Measurements from ENCODE around the gene PHF14.

PHF14 gene

DNA sequence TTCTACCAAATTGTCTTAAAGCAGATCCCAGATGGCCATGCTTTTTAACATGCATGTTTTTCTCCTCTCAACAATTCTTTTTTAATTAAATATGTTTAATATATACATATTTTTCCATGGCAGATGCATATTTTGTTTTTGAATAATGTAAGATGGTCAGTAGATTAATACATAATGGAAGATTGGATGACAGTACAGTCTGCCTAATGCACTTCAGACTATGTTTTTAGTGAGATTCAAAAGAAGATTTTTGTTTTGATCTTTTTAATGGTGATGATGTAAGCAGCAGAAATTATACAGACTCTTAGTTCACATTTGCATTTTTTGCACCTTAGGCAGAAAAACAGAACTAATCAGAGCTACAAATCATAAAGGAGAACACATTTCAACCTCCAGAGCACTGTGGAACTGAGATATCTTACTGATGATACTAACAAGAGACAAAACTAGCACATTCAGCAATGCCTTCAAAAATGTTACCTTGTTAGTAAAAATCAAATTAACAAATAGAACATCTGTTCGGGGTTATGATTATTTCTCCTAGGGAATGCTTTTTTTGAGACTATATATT, 203.4 kb downstream of the PHF14 start:
- no peak for DNase-seq

- DNase-seq = no peak
Observed at GRCh38 chr7:11177793-11178192, 204.1 kb downstream of the PHF14 start.

- DNase-seq = no peak
Observed at GRCh38 chr7:11181590-11181989, 207.9 kb downstream of the PHF14 start.

GRCh38 chr7:11182736-11183135, 209.1 kb downstream of the PHF14 start:
- DNase-seq = no peak

DNA sequence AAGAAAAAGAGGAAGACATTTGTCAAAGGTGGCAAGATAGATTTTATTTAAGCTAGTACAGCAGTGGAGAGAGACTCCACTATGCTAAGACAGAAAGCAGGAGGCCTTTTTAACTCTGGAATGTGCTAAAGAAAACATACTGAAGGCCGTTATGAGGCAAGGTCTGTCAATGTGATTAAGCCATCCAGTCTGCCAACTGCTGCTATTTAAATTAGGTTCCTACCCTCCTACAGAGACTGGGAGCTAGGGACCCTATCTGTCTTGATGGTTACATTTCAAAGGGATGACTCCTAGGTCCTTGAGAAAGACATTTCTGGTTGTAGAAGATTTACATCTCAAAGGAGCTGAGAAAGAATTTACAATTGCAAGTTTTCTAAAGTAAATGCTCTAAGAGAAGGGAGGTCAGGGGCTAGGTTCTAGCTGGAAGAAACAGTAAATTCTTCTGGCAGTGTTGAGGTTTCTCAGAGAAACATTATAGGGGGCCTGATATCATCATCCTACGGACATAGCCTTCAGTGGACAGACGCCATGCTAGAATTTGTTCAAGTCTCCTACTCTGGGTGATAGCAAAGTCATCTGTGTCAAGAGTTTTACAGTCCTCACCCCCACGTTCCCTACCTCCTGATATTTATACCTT, 211.6 kb downstream of the PHF14 start:
- DNase-seq = no peak

DNA sequence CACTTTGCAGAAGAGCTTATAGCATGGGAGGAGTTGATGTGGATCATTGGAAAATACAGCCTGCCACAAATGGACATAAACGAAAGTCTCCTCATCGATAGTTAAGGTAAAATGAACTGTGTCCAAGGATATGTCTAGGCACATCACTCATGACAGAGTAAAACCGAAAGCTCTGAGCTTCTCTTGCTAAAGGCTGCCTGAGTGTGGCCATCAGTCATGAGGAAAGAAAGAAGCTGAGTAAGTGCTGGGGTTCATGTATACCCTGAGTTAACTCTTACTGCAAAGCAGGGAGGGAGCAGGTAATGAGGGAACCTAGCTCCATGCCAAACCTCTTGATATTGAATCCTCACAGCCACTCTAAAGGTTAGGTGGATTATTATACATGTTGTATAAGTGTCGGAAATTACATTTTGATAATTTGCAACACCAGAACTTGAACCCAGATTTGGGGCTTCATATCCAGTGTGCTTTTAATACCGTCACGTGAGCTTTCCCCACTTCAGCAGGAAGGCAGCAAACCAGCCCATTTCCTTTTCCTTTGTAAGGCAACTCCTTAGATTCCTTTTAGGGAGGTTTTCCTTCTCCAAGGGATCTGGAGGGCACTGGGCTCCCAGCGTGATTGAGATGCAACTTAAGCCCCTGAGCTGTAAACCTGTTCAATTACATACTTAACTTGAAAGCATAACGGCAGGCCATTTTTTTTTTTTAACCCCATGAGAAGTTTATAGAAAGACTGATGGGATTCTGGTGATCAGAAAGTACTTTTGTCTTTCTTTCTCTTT, 215.0 kb downstream of the PHF14 start:
- no peak for DNase-seq

GRCh38 chr7:11191081-11191480, 217.4 kb downstream of the PHF14 start:
- no peak for DNase-seq

- DNase-seq = no peak
Observed at GRCh38 chr7:11191574-11192220, 218.0 kb downstream of the PHF14 start.

- no peak for DNase-seq
Observed at GRCh38 chr7:11192506-11192905, 218.8 kb downstream of the PHF14 start.

DNA sequence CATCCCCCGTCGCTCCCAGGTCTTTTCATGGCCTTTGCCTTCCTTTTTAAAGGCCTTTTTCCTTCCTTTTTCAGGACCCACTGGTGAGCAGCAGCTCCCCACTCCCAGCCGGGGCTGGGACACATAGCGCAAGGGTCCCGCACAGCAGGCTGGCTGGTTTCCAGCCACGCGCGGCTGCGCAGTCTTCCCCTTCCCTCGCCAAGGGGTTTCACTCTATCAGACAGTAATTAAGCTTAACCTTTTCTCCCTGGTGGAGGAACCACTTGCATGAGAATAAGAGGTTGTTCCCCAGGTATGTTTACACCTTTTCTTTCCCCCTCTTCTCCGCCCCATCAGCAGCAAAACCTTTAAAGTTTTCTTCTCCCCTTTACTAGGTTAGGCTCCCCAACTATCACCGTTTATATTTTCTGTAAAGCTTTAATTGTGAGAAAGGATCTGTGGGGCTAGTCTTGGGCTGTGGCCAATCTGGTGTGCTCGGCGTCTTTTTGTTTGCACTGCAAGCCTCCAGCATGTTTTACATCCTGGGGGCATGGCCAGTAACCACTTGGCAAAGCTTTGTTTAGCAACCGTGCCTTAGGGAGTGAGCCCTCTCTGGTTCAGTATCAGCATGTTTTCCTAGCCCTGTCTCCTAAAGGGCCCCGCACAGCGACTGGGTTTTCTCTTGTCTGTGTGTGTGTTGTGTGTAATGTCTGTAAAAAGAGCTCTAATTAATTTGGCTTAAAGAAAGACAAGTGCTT, 219.6 kb downstream of the PHF14 start:
- DNase-seq = peak; percentile 12

- no peak for DNase-seq
Observed at GRCh38 chr7:11193888-11194287, 220.2 kb downstream of the PHF14 start.

DNA sequence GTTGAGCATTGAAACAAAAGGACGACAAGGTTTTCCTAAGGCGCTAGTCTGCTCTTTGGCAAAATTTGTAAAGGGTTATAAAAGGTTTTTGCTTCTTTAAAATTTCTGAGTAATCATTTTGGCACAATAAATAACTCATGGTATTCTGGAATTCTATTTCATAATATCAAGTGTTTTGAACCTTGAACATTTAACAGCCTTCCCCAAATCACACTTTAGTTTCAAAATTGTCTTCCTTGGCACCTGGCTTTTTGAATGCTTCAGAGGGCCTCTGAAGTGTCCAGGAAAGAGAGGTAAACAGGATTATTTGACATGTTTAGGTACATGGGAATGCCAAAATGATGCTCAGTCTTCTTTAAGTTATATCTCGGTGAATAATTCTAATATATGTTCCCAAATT, 220.8 kb downstream of the PHF14 start:
- no peak for DNase-seq

GRCh38 chr7:11195502-11195901, 221.8 kb downstream of the PHF14 start:
- DNase-seq = no peak

GRCh38 chr7:11196143-11196542, 222.5 kb downstream of the PHF14 start:
- DNase-seq = no peak

DNA sequence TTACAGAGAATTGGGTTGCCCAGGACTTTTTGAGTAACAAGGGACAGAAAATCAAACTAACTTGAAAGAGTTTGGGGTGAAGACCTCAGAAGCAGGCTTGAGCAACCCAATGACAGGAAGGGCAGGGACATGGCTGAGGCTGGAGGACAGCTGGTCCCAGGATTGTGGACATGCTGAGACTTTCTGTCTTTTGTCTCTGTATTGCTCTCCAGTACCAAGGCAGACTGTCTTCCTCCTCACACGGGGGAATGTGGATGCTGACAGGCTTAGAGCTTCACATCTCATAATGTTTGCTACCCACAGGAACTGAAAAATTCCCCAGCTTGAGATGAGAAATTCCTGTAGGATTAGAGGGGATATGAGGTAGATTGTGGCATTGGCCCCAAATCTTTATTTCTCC, 229.6 kb downstream of the PHF14 start:
- DNase-seq = no peak

- no peak for DNase-seq
Observed at GRCh38 chr7:11203683-11204082, 230.0 kb downstream of the PHF14 start.

- no peak for DNase-seq
Observed at GRCh38 chr7:11206177-11206899, 232.7 kb downstream of the PHF14 start.

DNA sequence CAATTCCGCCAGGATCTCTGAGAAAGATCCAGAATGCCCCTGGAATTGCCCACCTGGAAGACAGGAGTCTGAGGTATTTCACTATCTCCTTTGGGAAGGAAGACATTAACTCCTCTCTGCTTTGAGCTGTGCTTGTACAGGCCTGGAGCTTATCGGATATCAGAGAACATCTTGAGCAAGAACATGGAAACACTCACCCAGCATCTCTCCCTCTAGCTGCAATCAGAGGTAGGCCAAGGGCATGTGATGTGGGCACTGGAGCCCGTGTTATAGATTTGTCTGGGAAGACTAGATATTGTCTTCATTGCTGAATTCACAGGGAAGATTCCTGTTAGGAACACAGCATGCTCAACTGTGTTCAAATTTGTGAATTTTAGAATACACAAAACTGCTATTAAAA, 233.9 kb downstream of the PHF14 start:
- no peak for DNase-seq

DNA sequence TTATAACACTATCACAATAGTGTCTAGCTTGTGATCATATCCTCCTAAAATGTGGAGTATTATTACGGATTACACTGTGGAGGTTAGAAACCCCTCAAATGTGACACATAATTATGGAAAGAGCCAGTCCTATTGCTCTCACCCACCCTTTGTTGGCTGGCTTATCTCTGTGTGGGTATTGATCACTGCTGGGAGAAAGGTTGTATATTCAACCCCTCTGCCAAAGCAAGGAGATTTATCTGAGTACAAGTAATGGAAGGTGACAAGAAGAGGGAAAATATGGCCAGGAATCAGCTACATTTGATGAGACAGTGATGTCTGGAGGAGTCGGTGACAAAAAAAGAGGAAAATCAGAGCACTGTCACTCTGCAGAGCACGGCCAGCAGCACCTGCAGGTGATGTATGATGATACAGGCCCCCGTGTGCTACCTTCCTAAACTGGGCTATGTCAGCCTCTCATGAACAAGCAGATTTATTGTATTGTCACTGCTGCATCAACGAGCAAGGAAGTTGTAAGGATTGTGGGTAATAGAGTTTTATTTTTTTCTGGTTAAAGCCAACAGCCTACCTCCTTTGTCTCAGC, 235.3 kb downstream of the PHF14 start:
- no peak for DNase-seq

- DNase-seq = no peak
Observed at GRCh38 chr7:11210374-11210773, 236.7 kb downstream of the PHF14 start.

- DNase-seq = peak; percentile 43
Observed at GRCh38 chr7:11212080-11212711, 238.5 kb downstream of the PHF14 start.

DNA sequence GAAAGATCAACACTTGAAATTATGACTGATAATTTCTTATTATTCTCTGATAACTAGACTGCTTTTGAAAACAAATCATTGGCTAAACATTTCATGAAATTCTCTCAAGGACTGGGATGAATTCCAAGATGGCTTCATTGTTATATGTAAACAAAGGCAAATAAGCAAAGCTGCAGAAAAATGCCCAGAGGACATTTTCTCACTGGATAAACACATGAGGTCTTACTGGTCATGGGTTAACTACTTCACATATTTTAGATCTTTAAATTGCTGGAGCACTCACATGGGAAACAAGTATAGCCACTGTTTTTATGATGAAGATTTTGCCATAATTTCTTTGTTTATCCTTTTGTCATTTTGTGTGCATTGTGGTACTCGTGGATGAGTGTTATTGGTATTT, 239.1 kb downstream of the PHF14 start:
- DNase-seq = no peak
